ENCODE data around the gene ZNF804B. TPM values are rescaled to one million over a fixed set of nuclear protein-coding genes. Genes with fewer than 3 reads are reported as not detected.

ZNF804B gene
- total RNA-seq, 4 donors from 2014 or later: not detected

GRCh38 chr7:89002981-89003956 is 243.8 kb downstream of the ZNF804B start:
- no peak for TF ChIP-seq CTCF (IDR thresholded peaks at IDR 0.05)
- ATAC-seq (ENCODE audit: low FRiP score) (no peak), DNase-seq (ENCODE audit: low spot score) (no peak)

GRCh38 chr7:89012016-89012415 is 252.5 kb downstream of the ZNF804B start:
- no peak for DNase-seq (ENCODE audit: low spot score)
- TF ChIP-seq CTCF (IDR thresholded peaks at IDR 0.05): no peak
- ATAC-seq (ENCODE audit: low FRiP score): no peak

GRCh38 chr7:89017695-89018094 is 258.2 kb downstream of the ZNF804B start:
- no peak for TF ChIP-seq CTCF (IDR thresholded peaks at IDR 0.05)
- ATAC-seq (ENCODE audit: low FRiP score) (no peak), DNase-seq (ENCODE audit: low spot score) (no peak)

DNA sequence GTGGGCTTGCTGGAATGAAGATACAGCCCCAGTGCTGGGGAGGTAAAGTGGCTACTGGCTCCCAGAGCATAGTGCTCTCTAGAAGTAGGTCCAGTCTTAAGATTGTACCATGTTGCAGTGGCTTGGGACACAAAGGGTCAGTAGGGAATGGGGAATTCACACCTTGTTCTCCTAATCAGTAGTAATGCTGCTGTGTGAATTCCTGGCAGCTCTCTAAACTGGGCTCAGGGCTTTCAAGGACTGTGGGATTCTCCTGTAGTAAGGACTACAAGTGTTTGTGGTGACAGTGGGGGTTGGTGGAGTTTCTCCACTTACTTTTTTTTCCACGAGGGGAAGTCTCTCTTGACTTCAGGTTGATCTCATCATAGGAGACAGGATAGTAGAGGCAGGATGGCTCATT is 262.2 kb downstream of the ZNF804B start:
- no peak for ATAC-seq (ENCODE audit: low FRiP score)
- no peak for TF ChIP-seq CTCF (IDR thresholded peaks at IDR 0.05)
- no peak for DNase-seq (ENCODE audit: low spot score)

GRCh38 chr7:89023206-89023605 is 263.7 kb downstream of the ZNF804B start:
- ATAC-seq (ENCODE audit: low FRiP score): no peak
- no peak for TF ChIP-seq CTCF (IDR thresholded peaks at IDR 0.05)
- no peak for DNase-seq (ENCODE audit: low spot score)

DNA sequence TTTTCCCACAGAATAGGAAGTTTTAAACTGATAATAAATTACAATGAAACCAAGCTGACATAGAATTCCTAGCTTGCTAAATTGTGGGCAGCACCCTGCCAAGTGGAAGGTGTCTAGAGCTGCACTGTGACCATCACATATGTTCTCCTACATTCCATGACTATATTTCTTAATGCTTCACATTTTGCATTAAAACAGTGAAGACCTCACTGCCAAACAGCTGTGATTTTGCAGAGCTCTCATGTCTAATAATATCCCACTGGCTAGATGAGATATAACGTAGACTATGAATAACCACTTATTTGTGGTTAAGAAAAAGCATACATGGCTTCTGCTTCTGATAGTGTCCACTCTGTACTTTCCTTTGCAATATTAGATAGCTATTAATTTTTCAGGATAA is 264.4 kb downstream of the ZNF804B start:
- no peak for DNase-seq (ENCODE audit: low spot score)
- ATAC-seq (ENCODE audit: low FRiP score): no peak
- TF ChIP-seq CTCF (IDR thresholded peaks at IDR 0.05): no peak

GRCh38 chr7:89027781-89028180 is 268.3 kb downstream of the ZNF804B start:
- no peak for DNase-seq (ENCODE audit: low spot score)
- no peak for ATAC-seq (ENCODE audit: low FRiP score)
- no peak for TF ChIP-seq CTCF (IDR thresholded peaks at IDR 0.05)
